ENCODE results near the gene P3H4. TPM values are rescaled to one million over a fixed set of nuclear protein-coding genes. Genes with fewer than 3 reads are reported as not detected.
"Not testable (repeated sequence)": the region's sequence is repeated elsewhere in the genome, so short reads cannot be mapped to it uniquely, and the experiment has no call there.

P3H4 gene
- 10 to 100 TPM in 3 of 4 donors, 1 to 10 TPM in 1; 9.9 to 12.3 (median 11.3) TPM for total RNA-seq
- polyA plus RNA-seq: 1 to 10 TPM; 3.0 to 6.4 (median 4.9) TPM

- Histone ChIP-seq H3K27me3 (no peaks in the 10 kb centered on the region), H3K9me3 (no peaks in the 10 kb centered on the region), H3K4me1 (peaks cover 0 to 48% (median 38%) of the 10 kb centered on the region in 4 donors), H3K4me3 (peak within 1 kb of the TSS; percentile 51 to 88 (median 74)), H3K36me3 (no peaks in the 10 kb centered on the region), H3K27ac (peak within 1 kb of the TSS; percentile 80 to 84 (median 80))
- WGBS, 2 donors: 1% methylated on average over 96 of the region's 96 CpGs
- intact Hi-C loops (cut with DNase I): loop anchor here (2.0 to 5.0 kb wide), 3 partner anchors 23 to 106 kb away; partner anchors contain the start of genes ACLY and KLHL11
- peak; percentile 90 for DNase-seq
- TF ChIP-seq EP300 (IDR thresholded peaks at IDR 0.05): no peak
- no peak for TF ChIP-seq POLR2A (IDR thresholded peaks at IDR 0.05)
- TF ChIP-seq POLR2AphosphoS5 (IDR thresholded peaks at IDR 0.05): peak in 2 of 4 donors; percentile 27 to 28
- TF ChIP-seq CTCF (IDR thresholded peaks at IDR 0.05): peak in 3 of 4 experiments; percentile 24 to 75 (median 28)
Observed at GRCh38 chr17:41811549-41812380, at the start of gene P3H4. P3H4 (minus strand) TSS chr17:41811949; CDS start chr17:41811915, 34 bp downstream.

- Histone ChIP-seq H3K4me1 (peaks cover 0 to 30% (median 26%) of the 10 kb centered on the region in 4 donors), H3K9me3 (no peaks in the 10 kb centered on the region), H3K4me3 (no peak overlapping the region), H3K27me3 (no peaks in the 10 kb centered on the region), H3K36me3 (no peaks in the 10 kb centered on the region), H3K27ac (no peak overlapping the region)
- WGBS, 2 donors: 81 to 85% methylated on average over 3 of the region's 3 CpGs
- TF ChIP-seq CTCF (IDR thresholded peaks at IDR 0.05) (no peak), POLR2AphosphoS5 (IDR thresholded peaks at IDR 0.05) (no peak)
- no peak for DNase-seq
- intact Hi-C loops (cut with DNase I): no loop called here
Observed at GRCh38 chr17:41860254-41860931, 48.6 kb upstream of the P3H4 start.

- H3K27me3 ChIP-seq; H3K4me3 ChIP-seq; intact Hi-C loops (cut with DNase I); H3K27ac ChIP-seq; H3K9me3 ChIP-seq; DNase-seq: not testable (repeated sequence)
- peaks cover 0 to 25% (median 11%) of the 10 kb centered on the region in 4 donors for H3K4me1 ChIP-seq
- 94 to 96% methylated on average over 14 of the region's 14 CpGs for WGBS, 2 donors
- peaks cover 0 to 27% (median 11%) of the 10 kb centered on the region in 4 donors for H3K36me3 ChIP-seq
Observed at GRCh38 chr17:41851382-41851781, 39.6 kb upstream of the P3H4 start.

GRCh38 chr17:41849251-41849990, 37.7 kb upstream of the P3H4 start:
- TF ChIP-seq POLR2AphosphoS5 (IDR thresholded peaks at IDR 0.05) (no peak), POLR2A (IDR thresholded peaks at IDR 0.05) (no peak), EP300 (IDR thresholded peaks at IDR 0.05) (no peak), CTCF (IDR thresholded peaks at IDR 0.05) (no peak)
- DNase-seq: no peak
- H3K27me3 ChIP-seq: no peaks in the 10 kb centered on the region
- H3K4me3 ChIP-seq: no peak overlapping the region
- H3K4me1 ChIP-seq: peaks cover 0 to 25% (median 11%) of the 10 kb centered on the region in 4 donors
- intact Hi-C loops (cut with DNase I): no loop called here
- WGBS, 2 donors: 84 to 86% methylated on average over 4 of the region's 4 CpGs
- H3K9me3 ChIP-seq: no peaks in the 10 kb centered on the region
- peaks cover 0 to 20% (median 9%) of the 10 kb centered on the region in 4 donors for H3K36me3 ChIP-seq
- peak overlapping the region in 1 of 4 donors; percentile 22 for H3K27ac ChIP-seq
